Limb (tissue), 2 donors: Measurements from ENCODE around the gene VPS8.

ENCODE experiments used
- DNase-seq, 2 donors: peaks; one replicate each; pipeline ENCODE4 v3.0.0-alpha.2; 2016; ENCODE audit errors: extremely low spot score in 2 of 2

Gene VPS8

DNA sequence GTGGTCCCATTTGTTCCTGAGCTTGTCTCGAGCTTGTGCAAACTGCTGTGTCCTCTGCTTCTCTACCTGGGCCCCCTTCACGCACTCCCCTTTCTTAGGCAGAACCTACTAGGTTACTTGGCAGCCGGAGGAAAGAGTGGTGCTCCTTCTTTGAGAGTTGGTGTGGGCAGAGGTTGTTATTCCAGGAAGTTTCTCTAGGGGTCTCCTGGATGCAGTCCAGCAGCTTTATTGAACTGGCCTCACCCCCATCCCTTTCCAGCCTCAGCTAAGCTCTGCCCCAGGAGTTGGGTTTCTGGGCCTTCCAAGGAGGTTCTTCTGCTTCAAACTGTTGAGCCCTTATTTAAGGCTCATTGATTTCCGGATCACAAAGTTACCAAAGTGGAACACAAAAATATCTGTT lies 237.7 kb downstream of the VPS8 start:
- DNase-seq: no peak

DNA sequence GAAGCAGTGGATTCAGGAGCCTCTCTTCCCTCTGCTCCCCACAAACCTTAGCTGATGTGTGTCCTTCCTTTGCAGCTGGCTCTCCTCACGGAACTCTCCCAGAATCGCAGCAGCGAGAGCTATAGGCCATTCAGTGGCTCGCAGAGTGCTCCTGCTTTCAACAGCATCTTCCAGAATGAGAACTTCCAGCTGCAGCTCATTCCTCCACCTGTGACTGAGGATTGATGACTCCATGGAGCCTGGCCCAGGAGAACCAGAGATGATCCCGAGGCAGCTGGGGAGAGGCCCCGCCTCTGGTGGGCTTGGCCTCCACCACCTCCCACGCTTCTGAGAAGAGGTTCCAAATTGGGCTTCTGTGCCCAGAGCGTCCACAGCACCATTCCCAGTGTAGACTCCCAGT lies 239.8 kb downstream of the VPS8 start:
- no peak for DNase-seq

DNA sequence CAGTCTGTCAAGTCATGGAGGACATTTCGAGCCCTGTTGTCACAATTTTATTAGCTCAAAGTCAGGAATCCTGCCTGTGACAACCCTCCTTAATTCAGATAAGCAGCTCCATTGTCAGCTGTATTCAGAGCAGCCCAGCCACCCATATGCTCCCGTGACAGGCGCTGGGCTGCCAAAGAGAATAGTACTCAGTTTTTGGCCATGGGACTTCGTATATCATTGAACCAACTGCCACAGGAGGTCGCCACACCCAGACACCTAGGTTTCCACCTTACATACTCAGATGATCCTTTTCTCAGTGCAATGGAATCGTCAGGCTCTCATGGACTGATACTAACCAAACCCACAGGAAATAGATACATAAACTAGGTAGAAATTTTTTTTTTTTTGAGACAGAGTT lies 240.7 kb downstream of the VPS8 start:
- DNase-seq: no peak

DNA sequence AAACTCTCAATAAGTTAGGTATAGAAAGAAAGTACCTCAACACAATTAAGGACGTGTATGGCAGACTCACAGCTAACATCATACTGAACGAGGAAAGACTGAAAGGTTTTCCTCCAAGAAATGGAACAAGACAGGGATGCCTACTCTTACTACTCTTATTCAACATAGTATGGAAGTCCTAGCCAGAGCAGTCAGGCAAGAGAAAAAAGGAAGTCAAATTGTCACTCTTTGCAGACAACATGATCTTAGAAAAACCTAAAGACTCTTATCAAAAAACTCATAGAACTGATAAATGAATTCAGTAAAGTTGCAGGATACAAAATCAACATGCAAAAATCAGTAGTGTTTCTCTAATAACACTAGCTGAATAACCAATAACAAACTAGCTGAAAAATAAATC lies 244.9 kb downstream of the VPS8 start:
- DNase-seq: no peak

DNA sequence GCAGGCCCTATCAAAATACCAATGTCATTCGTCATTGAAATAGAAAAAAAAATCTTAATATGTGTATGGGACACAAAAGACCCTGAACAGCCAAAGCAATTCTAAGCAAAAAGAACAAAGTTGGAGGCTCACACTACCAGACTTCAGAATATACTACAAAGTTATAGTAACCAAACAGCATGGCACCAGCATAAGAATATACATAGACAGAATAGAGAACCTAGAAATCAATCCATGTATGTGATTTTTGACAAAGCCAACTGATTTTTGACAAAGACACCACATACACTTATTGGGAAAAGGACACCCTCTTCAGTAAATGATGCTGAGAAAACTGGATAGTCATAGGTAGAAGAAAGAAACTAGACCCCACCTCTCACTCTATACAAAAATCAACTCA lies 245.9 kb downstream of the VPS8 start:
- no peak for DNase-seq

DNA sequence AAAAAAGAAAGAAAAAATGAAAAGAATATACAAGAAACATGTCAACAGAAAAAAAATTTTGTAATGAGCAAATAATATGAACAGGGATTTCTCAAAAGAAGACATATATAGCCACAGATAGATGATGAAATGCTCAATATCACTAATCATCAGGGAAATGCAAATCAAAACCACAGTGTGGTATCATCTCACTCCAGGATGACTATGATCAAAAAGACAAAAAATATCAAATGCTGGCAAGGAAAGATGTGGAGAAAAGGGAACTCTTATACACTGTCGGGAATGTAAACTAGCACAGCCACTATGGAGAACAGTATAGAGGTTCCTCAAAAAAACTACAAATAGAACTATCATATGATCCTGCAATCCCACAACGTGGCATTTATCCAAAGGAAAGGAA lies 246.8 kb downstream of the VPS8 start:
- no peak for DNase-seq

DNA sequence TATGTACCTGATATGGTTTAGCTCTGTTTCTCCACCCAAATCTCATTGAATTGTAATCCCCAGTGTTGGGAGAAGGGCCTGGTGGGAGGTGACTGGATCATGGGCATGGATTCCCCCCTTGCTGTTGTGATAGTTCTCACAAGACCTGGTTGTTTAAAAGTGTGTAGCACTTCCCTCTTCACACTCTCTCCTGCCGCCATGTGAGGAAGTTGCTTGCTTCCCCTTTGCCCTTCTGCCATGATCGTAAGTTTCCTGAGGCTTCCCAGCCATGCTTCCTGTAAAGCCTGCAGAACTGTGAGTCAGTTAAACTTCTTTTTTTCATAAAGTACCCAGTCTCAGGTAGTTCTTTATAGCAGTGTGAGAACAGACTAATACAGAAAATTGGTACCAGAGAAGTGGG lies 247.8 kb downstream of the VPS8 start:
- DNase-seq: no peak

DNA sequence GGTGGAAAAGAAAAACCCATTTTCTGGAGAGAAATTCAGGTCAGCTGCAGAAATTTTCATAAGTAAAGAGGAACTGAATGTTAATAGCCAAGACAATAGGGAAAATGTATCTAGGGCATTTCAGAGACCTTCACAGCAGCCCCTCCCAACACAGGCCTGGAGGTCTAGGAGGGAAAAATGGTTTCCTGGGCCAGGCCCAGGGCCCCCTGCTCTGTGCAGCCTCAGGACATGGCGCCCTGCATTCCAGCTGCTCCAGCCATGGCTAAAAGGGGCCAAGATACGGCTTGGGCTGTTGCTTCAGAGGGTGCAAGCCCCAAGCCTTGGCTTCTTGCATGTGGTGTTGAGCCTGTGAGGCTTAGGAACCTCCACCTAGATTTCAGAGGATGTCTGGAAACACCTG lies 248.7 kb downstream of the VPS8 start:
- DNase-seq: no peak

DNA sequence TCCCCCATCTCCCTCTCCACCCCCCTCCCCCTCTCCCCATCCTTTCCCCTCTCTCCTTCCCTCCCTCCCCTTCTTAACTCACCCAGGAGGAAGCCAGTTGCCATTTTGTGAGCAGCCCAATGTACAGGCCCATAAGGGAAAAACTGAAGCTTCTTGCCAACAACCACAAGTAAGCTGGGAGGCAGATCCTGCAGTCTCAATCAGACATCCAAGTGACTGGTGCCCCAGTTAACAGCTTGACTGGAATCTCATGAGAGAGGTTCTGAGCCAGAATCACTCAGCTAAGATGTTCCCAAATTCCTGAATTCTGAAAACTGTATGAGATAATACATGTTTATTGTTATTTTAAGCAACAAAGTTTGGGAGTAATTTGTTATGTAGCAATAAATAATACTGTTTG lies 250.2 kb downstream of the VPS8 start:
- DNase-seq: no peak

DNA sequence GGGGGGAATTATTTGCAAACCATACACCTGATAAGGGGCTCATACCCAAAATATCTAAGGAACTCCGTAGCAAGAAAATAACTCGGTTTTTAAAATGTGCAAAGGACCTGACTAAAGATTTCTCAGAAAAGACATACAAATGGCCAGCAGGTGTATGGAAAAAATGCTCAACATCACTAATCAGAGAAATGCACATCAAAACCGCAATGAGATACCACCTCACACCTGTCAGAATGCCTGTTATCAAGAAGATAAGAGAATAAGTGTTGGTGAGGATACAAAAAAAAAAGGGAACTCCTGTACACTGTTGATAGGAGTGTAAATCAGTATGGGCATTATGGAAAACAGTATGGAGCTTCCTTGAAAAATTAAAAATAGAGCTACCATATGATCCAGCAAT lies 251.5 kb downstream of the VPS8 start:
- no peak for DNase-seq

DNA sequence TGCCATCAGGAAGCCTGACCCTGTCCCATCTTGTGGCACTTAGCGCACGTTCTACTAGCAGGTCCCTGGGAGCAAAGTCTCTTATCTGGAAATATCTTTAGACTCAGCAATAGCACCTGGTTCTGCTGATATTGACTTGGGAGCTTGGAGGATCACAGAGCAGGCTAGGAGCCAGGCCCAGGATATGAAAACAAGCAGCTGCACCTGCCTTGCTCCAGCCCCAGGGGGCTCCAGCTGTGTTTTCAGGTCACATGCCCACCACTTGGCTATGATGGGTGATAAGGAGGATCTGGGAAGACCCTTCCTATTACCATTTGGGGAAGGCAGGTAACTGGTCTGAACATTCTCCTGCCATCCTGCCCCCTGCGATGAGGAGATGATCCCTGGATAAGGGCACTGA lies 253.1 kb downstream of the VPS8 start:
- DNase-seq: no peak

DNA sequence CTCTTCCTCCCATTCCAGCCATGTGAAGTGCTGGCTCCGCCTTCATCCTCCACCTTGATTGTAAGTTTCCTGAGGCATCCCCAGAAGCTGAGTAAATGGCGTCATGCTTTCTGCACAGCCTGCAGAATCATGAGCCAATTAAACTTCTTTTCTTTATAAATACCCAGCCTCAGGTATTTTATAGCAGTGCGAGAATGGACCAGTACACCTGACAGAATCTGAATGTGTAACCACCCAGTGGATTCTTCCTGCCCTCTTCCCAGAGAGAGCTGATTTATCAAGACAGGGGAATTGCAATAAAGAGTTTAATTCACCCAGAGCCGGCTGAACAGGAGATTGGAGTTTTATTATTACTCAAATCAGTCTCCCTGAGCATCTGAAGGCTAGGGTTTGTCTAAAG lies 254.3 kb downstream of the VPS8 start:
- no peak for DNase-seq

DNA sequence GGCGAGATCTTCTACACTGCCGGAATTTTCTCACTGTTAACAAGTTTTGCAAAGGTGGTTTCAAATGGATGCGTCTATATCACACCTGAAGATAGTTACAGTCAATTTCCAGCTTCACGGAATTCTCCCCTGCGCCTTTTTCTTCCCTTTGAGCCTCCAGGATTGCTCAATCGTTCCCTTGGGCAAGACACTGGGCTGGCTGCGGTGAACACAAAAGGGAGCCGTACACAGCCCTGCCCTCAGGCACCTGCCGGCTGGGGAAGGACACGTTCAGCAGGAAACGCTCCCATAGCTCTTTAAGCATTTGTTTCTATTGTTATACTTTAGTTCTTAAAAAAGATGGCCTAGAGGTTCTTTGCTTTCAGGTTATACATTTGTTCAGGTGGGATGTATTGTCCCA lies 255.2 kb downstream of the VPS8 start:
- no peak for DNase-seq

DNA sequence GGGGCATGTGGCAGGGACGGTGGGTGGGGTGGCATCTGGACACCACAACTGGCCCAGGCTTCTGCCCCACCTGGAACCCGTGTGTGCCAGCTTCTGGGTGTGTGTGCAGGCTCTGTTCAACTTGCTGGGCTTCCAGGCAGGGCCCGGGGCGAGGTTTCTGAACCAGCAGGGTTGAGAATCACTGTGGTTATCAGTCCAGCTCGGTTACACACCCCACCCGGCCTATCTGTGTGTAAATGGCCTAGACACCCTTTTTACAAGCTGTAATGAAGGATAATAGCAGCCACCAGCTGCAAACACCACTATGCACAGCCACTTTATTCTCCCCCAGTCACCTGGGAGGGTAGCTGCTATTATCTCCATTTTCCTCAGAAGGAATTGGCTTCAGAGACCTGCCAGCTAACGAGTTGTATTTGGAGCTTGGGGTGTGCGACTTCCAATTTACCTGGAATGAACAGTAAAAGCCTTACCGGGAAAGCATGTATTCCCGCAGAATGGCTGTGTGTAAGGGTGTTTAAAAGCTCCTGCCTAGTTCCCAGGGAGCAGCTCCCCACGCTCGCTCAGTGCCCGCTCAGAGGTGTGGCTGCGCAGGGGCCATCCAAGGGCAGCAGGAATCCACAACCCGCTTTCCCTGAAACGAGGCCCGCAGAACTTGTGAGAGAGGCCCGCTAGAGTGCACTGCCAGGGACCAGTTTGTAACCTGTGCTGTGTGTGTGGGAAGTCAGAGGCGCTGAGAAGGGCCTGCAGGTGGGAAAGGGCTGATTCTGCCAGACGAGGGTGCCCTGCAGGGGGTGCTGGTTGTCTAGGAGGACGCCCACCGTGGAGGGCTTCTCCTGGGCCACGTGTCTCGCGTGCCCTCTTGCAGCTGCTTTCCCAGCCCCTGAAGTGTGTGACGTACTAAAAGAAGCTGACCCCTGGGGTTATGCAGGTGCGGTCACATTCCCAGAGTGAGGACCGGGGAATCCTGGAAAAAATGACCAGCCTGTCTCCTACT lies 257.4 kb downstream of the VPS8 start:
- DNase-seq: peak in 1 of 2 donors; percentile 48

DNA sequence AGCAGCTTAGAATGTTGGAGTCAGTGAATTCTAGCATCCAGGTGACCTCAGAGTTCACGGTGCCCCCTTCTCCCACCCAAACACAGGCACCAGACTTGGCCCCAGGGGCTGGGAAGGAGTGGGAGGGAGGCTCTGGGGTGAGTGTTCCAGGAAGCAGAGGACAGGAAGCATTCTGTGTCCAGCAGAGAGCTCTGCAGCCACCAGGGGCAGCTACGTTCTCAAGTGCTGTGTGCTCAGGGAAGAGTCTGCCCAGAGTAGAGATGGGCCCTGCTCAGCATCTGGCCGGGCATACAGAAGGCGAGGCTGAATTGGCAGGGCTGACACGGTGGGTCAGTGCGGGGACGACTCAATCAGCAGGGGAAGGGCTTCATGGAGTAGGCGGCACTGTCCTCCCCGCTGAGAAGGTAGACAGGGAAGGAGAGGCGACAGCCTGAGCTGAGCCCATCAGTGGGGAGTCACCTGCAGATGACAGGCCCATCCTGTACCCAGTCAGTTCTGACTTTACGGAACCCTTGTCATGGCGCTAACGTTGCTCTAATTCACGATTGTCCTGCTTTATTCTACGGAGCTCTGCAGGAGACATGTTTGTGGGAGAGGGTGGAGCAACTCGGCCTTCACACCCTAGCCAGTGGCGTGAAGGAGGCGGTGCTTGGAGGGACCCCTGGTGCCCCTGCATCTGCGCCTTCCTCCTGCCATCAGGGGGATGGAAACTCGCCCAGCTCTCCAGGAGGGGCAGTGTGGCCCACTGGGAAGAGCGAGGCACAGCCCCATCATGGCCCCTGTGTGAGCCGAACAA lies 258.7 kb downstream of the VPS8 start:
- DNase-seq: no peak

DNA sequence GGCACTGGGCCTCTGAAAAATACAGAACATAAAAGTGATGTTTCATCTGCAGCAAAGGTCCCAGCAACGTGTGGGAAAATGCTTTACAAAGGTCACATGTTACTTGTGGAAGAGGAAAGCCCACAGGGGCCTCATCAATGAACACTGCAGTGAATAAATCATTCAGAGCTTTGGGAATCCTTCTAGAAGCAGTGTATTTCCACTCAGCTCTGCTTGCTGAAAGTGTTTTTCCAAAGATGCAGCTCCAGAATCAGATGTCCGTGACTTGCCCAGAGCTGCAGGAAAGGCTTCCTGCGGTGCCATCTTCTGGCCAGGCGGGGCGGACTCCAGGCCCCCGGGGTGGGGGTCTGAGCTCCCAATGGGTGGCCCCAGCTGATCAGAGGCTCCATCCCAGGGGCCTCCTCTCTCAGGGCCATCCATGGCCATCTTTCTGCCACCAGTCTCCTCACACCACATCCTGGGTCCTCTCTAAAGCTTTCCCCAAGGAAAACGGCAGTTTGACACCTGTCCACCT lies 259.4 kb downstream of the VPS8 start:
- DNase-seq: no peak

DNA sequence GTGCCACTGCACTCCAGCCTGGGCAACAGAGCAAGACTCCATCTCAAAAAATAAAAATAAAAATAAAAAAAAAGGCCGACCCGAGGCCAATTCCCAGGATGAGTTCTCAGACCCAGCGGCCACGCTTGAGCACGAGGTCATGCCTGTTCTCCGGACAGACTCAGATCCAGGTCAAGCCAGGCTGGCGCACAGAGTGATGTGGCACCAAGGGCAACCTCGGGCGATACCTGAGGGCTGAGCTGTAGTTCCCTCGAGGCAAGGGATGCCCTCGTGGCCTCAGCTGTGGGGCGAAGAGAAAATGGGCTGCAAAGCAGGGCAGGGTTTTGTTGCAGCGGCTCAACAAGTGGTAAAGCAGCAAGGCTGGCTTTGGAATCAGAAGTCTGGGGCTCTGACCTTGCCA lies 263.6 kb downstream of the VPS8 start:
- no peak for DNase-seq

DNA sequence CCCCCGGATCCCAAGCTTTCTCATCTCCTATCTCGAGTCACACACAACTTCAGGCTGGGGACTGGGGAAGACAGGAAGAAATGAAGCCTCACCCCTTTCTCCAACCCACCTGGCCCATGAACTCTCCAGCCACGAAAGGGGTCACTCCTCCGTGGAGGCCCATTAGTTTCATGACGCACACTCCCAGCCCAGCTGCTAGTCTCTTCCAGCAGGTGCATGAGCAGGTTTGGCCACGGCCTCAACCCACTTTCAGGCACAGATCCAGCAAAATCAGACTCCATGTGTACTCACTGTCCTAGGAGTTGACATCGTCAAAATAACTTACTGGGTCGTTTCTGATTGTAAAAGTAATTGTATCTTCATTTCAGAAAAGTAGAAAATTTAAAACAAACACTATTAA lies 264.3 kb downstream of the VPS8 start:
- DNase-seq: no peak

DNA sequence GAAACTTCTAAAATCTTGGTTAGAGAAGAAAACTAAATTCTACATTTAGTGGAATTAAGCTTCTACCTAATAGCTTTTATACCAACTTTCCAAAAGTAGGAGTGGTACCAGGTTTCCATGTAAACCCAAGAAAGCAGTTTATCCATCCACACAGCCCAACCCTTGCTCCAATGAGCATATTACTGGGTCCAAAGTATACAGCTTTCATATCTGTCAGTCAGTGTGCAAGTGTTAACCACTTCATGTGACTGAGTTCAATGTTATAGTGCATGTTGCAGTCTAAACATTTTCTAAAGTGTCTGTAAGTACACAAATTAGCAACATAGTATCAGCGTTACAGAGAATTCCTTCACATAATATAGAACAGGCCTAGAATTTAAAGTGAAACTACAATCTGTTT lies 267.7 kb downstream of the VPS8 start:
- DNase-seq: no peak

DNA sequence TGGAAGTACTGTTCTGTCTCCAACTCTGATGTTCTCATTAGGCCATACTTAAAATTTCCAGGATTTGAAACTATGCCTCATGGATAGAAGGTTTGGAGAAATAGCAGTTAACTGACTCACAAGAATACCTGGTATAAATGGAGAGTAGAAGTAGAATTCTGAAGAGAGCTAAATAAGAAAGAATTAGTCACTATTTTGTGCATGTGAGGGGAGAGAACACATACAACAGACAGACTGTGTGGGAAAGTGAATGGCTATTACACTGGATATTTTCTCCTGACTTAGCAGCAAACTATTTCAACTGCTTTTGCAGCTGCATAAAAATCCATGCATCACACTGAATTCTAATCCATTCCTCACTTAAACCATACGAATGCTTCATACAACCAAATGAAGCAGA lies 269.6 kb downstream of the VPS8 start:
- DNase-seq: no peak

DNA sequence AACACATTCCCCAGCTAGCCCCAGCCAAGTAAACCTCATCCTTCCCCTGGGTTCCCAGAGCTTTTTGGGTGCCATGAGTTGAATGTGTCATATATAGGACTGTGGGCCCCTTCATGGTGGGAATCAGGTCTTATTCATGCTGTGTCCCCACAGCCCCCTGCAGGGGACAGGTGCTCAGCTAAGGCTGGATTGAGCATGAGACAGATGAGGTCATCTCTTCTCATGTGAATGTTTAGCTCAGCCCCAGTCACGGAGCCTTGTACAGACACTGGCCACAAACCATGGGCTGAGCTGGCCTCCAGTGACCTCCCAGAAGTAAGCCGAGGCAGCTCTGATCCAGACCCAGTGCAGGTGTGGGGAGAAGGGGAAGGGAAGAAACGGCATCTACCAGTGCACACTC lies 270.2 kb downstream of the VPS8 start:
- DNase-seq: no peak

DNA sequence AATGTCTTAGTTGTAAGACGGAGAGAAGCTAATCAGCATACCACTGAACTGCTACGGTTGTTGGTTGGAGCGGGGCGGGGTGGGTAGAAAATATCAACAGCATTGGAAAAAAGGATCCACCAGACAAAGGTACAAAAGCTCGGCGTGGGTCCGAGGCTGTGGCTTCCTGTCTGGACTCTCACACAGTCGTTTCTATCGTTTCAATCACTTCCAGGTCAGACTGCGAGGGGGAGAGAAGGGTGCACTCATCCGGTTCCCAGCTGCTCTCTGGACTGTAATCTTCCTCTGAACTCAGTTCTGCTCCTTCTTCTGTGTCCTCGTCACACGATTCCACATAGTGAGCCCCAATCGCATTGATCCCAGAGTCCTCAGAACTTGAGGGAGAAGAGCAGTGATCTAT lies 270.9 kb downstream of the VPS8 start:
- no peak for DNase-seq

DNA sequence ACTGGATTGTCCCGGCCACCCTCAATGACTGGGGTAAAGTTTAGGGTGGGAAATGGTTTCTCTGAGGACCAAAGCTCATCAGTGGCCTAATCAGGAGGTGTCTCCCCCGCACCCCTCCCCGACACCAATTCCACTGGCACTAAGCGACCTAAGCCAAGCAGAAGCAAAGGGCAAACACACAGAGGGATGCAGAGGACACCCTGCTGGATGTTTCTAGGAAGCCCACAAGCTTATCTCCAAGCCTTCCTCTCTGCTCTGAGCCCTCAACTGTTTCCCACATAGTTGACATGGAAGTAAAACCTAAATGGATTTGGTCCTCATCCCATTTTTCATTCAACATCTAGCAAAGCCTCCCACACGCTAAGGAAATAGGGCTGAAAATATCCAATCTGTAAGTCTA lies 272.4 kb downstream of the VPS8 start:
- no peak for DNase-seq
